Testis (tissue), 2 donors: ENCODE results near the gene COL6A2.

ENCODE experiments used
- CTCF ChIP-seq, 3 experiments: fragments of 450-650 bp in 2 of 3; fragments of 200-600 bp in 1 of 3; sonication (generic) in 1 of 3; IDR thresholded peaks; one replicate each; pipeline ENCODE4 v1.5.1; 2016 to 2019; ENCODE audit warnings: antibody characterized with exemption in 3 of 3, mild to moderate bottlenecking in 2 of 3, moderate library complexity in 1 of 3
- POLR2A ChIP-seq: fragments of 450-650 bp; IDR thresholded peaks from one replicate; pipeline ENCODE4 v1.6.1; 2017; ENCODE audit warnings: antibody characterized with exemption, mild to moderate bottlenecking, moderate library complexity

DNA sequence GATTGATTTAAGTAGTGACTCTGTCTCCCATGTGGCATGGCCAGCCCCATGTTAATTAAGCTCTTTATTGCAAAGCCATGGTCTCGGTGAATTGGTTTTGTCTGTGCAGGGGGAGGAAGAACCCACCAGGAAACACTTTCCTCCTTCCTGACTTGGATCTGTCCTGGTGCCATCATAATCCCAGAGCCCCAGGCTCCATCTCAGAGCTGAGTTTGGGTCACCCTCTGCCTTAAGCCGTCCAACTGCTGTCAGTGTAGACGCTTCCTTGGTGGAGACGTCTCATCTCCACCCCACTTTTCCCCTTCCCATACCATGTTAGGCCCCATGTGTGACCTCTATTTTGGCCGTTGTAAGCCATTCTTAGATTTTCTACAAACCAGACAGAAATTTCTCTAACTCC, 36.0 kb upstream of the COL6A2 start:
- TF ChIP-seq CTCF (IDR thresholded peaks at IDR 0.05), result no peak
- TF ChIP-seq POLR2A, result no peak
